ENCODE results near the gene RBCK1.

GRCh38 chr20:472137-472846 is 64.2 kb downstream of the RBCK1 start:
- TF ChIP-seq CTCF (conservative IDR thresholded peaks at IDR 0.05) (no peak), ZFX (IDR thresholded peaks at IDR 0.05) (no peak)
